ENCODE results near the gene TMEM208. TPM values are rescaled to one million over a fixed set of nuclear protein-coding genes. Genes with fewer than 3 reads are reported as not detected.
A peak's percentile ranks its signal among the peaks of the same experiment; 100 is the strongest.

TMEM208 gene
- total RNA-seq, 4 donors from 2014 or later, result 10.2 to 57.9 (median 27.3) TPM

DNA sequence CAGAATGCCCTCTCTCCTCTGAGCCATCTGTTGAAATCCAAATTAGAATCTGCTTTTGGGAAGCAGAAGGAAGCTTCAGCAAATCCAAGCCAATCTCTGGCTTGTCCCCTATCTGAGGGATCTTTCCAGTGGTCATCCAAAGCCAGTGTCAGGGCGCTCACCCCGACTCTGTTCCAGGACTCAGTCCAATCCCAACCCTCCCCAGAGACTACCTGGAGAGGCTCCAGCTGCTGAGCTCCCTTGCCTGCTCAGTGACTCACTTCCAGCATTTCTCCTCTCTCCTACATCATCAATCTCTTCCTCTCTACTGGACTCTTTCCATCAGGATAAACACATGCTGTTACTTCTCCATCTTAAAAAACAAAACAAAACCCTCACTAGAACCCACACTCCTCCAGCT is 45.6 kb upstream of the TMEM208 start:
- Histone ChIP-seq H3K9me3 (no peaks in the 10 kb centered on the region), H3K27ac (peak overlapping the region; percentile 63 to 98), H3K27me3 (no peaks in the 10 kb centered on the region), H3K4me3 (no peak overlapping the region), H3K36me3 (no peaks in the 10 kb centered on the region), H3K4me1 (peaks cover 0 to 9% of the 10 kb centered on the region in 2 donors)
- intact Hi-C loops (cut with DNase I; ENCODE audit: low total_unique reads), result no loop called here
- peak; percentile 75 to 76 for DNase-seq
- TF ChIP-seq POLR2A (IDR thresholded peaks at IDR 0.05) (no peak), CTCF (IDR thresholded peaks at IDR 0.05) (no peak)

DNA sequence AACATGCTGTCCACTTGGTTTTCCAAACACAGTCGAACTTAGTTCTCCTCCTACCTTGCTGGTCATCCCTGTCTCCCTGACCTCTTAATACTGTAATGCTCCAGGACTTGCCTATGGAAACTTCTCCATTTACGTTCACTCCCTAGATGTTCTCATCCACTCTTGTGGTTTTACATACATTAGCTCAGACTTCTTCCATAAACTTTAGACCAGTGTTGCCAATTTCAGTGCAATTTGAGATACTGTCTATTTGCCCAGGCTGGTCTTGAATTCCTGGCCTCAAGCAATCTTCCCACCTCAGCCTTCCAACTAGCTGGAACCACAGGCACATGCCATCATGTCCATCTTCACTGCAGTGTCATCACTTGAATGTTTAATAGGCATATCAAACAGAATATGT is 44.6 kb upstream of the TMEM208 start:
- Histone ChIP-seq H3K27me3 (no peaks in the 10 kb centered on the region), H3K27ac (peak overlapping the region; percentile 63 to 98), H3K9me3 (no peaks in the 10 kb centered on the region), H3K4me1 (peaks cover 0 to 9% of the 10 kb centered on the region in 2 donors), H3K36me3 (no peaks in the 10 kb centered on the region), H3K4me3 (no peak overlapping the region)
- DNase-seq, result no peak
- intact Hi-C loops (cut with DNase I; ENCODE audit: low total_unique reads), result no loop called here
- TF ChIP-seq CTCF (IDR thresholded peaks at IDR 0.05) (no peak), POLR2A (IDR thresholded peaks at IDR 0.05) (no peak)

DNA sequence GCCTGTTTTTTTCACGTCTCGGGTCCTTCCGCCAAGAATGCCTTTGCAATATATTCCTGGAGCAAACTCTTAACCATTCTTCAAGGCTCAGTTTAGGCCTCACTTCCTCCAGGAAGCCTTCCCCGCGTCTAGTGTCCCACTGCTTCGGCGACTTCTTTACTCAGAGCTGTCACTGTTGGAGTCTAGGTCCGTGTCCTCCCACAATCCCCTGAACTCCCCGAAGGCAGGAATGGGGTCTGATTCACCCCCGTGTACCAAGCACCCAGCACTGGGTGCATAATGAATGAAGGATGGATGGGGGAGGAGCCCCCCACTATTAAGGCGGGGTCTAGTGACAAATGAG is 43.7 kb upstream of the TMEM208 start:
- no peaks in the 10 kb centered on the region for H3K9me3 ChIP-seq
- H3K4me1 ChIP-seq, result peaks cover 0 to 9% of the 10 kb centered on the region in 2 donors
- H3K4me3 ChIP-seq, result peak overlapping the region; percentile 80 to 84
- no peaks in the 10 kb centered on the region for H3K27me3 ChIP-seq
- DNase-seq, result no peak
- H3K27ac ChIP-seq, result peak overlapping the region; percentile 97 to 98
- no peaks in the 10 kb centered on the region for H3K36me3 ChIP-seq
- intact Hi-C loops (cut with DNase I; ENCODE audit: low total_unique reads), result no loop called here
- TF ChIP-seq CTCF (IDR thresholded peaks at IDR 0.05) (no peak), POLR2A (IDR thresholded peaks at IDR 0.05) (no peak)

DNA sequence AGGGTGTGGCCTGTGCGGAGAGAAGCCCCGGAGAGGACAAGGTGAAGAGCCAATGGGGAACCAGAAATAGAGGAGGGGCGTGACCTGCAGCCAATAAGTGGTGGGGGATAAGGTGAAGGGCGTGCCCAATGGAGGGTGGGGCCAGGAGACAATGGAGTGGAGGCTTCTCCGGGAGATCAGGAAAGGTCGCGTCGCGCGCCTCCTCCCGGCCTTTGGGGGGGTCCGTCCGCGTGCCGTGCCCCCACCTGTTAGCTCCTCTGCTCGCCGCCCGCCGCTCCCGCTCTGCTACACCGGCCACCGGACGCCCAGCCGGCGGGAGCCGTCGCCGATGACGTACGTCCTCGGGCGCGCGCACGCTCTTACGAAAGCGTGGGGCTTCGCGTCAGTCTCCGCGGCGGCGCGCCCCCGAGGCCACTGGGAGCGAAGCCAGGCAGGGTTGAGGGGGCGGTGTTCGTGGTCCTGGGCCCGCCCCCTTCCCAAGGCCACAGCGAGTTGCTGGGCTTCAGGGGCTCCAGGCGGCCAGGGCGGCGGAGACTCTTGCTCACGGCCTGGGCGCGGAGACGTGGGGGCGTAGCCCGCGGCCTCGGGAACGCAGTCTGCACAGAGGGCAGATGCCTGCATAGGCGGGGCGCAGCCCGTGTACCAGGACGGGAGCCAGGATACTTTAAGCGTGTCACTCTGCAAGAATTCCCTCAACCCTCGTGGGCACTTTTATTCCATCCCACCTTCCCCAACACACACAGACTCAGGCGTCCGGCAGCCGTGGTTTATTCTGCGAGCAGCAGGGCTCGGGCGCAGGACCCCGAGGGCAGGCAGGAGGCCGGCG is 43.1 kb upstream of the TMEM208 start, which contains the start of gene MATCAP1:
Gene MATCAP1, minus strand, starts transcription at position 337 of the 826 bp plus-strand sequence. CDS start 3,353 bp downstream, outside the sequence.
- Histone ChIP-seq H3K9me3 (no peaks in the 10 kb centered on the region), H3K27ac (peak within 1 kb of the TSS; percentile 97 to 98), H3K4me3 (peak within 1 kb of the TSS; percentile 80 to 84), H3K27me3 (no peaks in the 10 kb centered on the region), H3K4me1 (peaks cover 0 to 9% of the 10 kb centered on the region in 2 donors), H3K36me3 (no peaks in the 10 kb centered on the region)
- peak; percentile 94 to 97 for DNase-seq
- intact Hi-C loops (cut with DNase I; ENCODE audit: low total_unique reads), result no loop called here
- TF ChIP-seq CTCF (IDR thresholded peaks at IDR 0.05) (peak in 1 of 4 experiments; percentile 5), POLR2A (IDR thresholded peaks at IDR 0.05) (peak in 1 of 2 donors; percentile 83)

GRCh38 chr16:67184453-67184994 is 42.4 kb upstream of the TMEM208 start:
- H3K9me3 ChIP-seq, result no peaks in the 10 kb centered on the region
- H3K4me3 ChIP-seq, result peak overlapping the region; percentile 80 to 84
- intact Hi-C loops (cut with DNase I; ENCODE audit: low total_unique reads), result no loop called here
- peak overlapping the region; percentile 97 to 98 for H3K27ac ChIP-seq
- peaks cover 0 to 9% of the 10 kb centered on the region in 2 donors for H3K4me1 ChIP-seq
- H3K36me3 ChIP-seq, result no peaks in the 10 kb centered on the region
- no peak for TF ChIP-seq CTCF (IDR thresholded peaks at IDR 0.05)
- no peak for TF ChIP-seq POLR2A (IDR thresholded peaks at IDR 0.05)
- DNase-seq, result no peak
- no peaks in the 10 kb centered on the region for H3K27me3 ChIP-seq
